Common myeloid progenitor, CD34-positive (primary cell): ENCODE data around the gene TRAPPC3.

Experiments used
- CTCF ChIA-PET: fragments of 350-600 bp; sonication (Branson Sonifier 250); formaldehyde crosslinking; loops from one replicate; lab custom pipeline; 2021; ENCODE audit warnings: antibody characterized with exemption; lab: Charles Lee
- POLR2A ChIA-PET: fragments of 350-600 bp; sonication (Branson Sonifier 250); formaldehyde crosslinking; loops from one replicate; lab custom pipeline; 2021; ENCODE audit warnings: antibody characterized with exemption; lab: Charles Lee
- DNase-seq, 3 donors: peaks; one replicate each; pipeline versions ENCODE4 v3.0.0 to v3.0.0-alpha.2; 2013
- H3K27ac ChIP-seq, 2 experiments: 1 replicate in 1 of 2; 2 replicates in 1 of 2; pipeline ENCODE4 v1.7.0; 2013; ENCODE audit warnings: inconsistent platforms in 2 of 2, low read length in 2 of 2, mild to moderate bottlenecking in 2 of 2, low read depth in 1 of 2, moderate library complexity in 1 of 2; ENCODE audit not compliant: severe bottlenecking in 2 of 2, insufficient read depth in 1 of 2, poor library complexity in 1 of 2
- H3K27me3 ChIP-seq, 5 experiments: replicated peaks in 2 of 5; 1 replicate in 3 of 5; 2 replicates in 2 of 5; pipeline versions ENCODE4 v1.6.1 to v1.7.0; 2013; ENCODE audit warnings: low read length in 4 of 5, mild to moderate bottlenecking in 2 of 5, moderate library complexity in 2 of 5, inconsistent platforms in 1 of 5; ENCODE audit not compliant: insufficient read depth in 5 of 5, control insufficient read depth in 4 of 5
- H3K36me3 ChIP-seq, 4 experiments: 1 replicate in 2 of 4; 2 replicates in 2 of 4; pipeline versions ENCODE4 v1.6.1 to v1.7.0; 2013; ENCODE audit warnings: low read length in 3 of 4, control low read depth in 1 of 4, mild to moderate bottlenecking in 1 of 4; ENCODE audit not compliant: control insufficient read depth in 4 of 4, insufficient read depth in 4 of 4
- H3K4me1 ChIP-seq, 4 experiments: 1 replicate in 3 of 4; 2 replicates in 1 of 4; pipeline versions ENCODE4 v1.6.1 to v1.7.1; 2013; ENCODE audit warnings: low read length in 3 of 4, mild to moderate bottlenecking in 3 of 4, control low read depth in 1 of 4, inconsistent platforms in 1 of 4, moderate library complexity in 1 of 4; ENCODE audit not compliant: control insufficient read depth in 4 of 4, insufficient read depth in 4 of 4; ENCODE audit errors: control extremely low read depth in 1 of 4
- H3K4me3 ChIP-seq, 7 experiments: 1 replicate in 4 of 7; 2 replicates in 3 of 7; pipeline versions ENCODE4 v1.5.1 to v1.7.0; 2013; ENCODE audit warnings: mild to moderate bottlenecking in 7 of 7, low read length in 6 of 7, moderate library complexity in 6 of 7, inconsistent platforms in 2 of 7, low read depth in 2 of 7, control low read depth in 1 of 7; ENCODE audit not compliant: insufficient read depth in 4 of 7, control insufficient read depth in 1 of 7; ENCODE audit errors: extremely low read depth in 1 of 7
- H3K9me3 ChIP-seq, 5 experiments: 1 replicate in 4 of 5; 2 replicates in 1 of 5; pipeline versions ENCODE4 v1.6.1 to v1.7.1; 2013; ENCODE audit warnings: low read length in 4 of 5, mild to moderate bottlenecking in 2 of 5, inconsistent platforms in 1 of 5, low read depth in 1 of 5, moderate library complexity in 1 of 5; ENCODE audit not compliant: control insufficient read depth in 4 of 5, insufficient read depth in 2 of 5; ENCODE audit errors: control extremely low read depth in 1 of 5
- WGBS: methylation state at CpG from one replicate; pipeline ENCODE4 v1.1.5; 2013; ENCODE audit not compliant: insufficient coverage; 5-methylcytosine and 5-hydroxymethylcytosine counted together

The TRAPPC3 gene

DNA sequence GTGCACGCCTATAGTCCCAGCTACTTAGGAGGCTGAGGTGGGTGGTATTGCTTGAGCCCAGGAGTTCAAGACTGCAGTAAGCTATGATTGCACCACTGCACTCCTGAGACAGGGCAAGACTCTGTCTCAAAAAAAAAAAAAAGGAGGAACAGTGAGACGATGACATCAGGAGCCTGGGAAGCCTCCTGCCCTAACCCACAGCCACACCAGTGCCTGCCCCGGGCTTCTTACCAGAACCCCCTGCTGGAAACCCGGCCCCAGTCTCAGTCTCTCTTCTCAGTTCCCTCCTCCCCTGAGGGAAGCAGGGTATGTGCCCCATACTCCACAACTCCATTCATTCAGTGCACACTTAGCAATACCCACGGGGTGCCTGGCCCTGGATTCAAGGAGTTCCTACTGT, 33.4 kb downstream of the TRAPPC3 start:
- Histone ChIP-seq H3K27me3 (no peaks in the 10 kb centered on the region), H3K27ac (no peak overlapping the region), H3K36me3 (no peaks in the 10 kb centered on the region), H3K4me3 (no peak overlapping the region), H3K4me1 (peaks cover 0 to 17% (median 2%) of the 10 kb centered on the region in 4 experiments), H3K9me3 (no peaks in the 10 kb centered on the region)
- CTCF ChIA-PET: interaction anchor here (1.3 to 11.2 kb wide), 3 partner anchors 14 to 72 kb away, joined by 5 to 88 read pairs (median 70); no protein-coding TSS in a partner anchor
- 63% methylated on average over 1 of the region's 5 CpGs for WGBS
- POLR2A ChIA-PET: no interaction called here
- DNase-seq: no peak

DNA sequence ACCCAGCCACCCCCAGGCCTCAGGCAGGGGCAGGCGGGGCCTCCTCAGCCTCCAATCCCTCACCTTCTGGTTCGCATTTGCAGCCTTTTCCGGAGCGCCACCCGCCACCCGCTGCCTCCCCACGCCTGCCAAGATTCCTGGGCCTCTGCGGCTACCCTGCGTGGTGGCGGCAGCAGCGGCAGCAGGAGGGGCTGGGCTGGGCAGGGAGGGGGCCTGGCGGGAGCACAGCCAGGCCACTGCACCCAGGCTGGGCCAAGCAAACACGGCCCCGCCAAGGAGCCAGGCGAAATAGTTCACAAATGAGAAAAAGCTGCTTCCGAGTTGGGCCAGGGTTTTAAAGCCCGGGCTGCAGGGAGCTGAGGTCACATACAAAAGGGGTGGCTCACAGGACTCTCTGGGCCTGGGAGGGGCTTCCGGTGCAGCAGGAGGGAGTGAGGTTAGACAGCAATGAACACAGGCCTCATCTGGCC, 34.1 kb downstream of the TRAPPC3 start:
- ChIA-PET CTCF (interaction anchor here (1.3 to 11.2 kb wide), 3 partner anchors 13 to 73 kb away, joined by 5 to 88 read pairs (median 70); no protein-coding TSS in a partner anchor), POLR2A (no interaction called here)
- Histone ChIP-seq H3K4me1 (peaks cover 0 to 17% (median 2%) of the 10 kb centered on the region in 4 experiments), H3K27me3 (no peaks in the 10 kb centered on the region), H3K4me3 (no peak overlapping the region), H3K36me3 (no peaks in the 10 kb centered on the region), H3K9me3 (no peaks in the 10 kb centered on the region), H3K27ac (no peak overlapping the region)
- peak in 2 of 3 donors; percentile 16 to 21 for DNase-seq
- WGBS: 79% methylated on average over 18 of the region's 18 CpGs

DNA sequence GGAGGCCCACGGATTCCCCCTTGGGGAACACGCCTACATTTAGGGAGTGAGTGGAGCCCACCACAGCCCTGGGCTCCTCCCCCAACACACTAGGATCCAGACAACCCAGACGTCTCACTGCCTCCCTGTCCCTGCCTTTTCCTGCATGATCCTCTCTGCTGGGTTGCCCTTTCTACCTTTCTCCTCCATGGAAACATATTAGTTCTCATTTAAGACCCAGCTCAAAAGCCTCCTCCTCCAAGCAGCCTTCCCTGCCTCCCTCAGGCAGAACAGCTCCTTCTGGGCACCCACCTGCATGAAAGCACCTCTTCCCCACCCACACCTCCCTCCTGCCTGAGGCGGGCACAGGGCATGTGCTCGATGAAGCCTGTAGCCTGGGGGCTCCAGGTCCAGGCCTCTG, 34.9 kb downstream of the TRAPPC3 start:
- no peaks in the 10 kb centered on the region for H3K36me3 ChIP-seq
- no peaks in the 10 kb centered on the region for H3K27me3 ChIP-seq
- ChIA-PET POLR2A (no interaction called here), CTCF (interaction anchor here (1.0 to 11.2 kb wide), 3 partner anchors 9 to 21 kb away, joined by 3 to 88 read pairs (median 70); no protein-coding TSS in a partner anchor)
- H3K27ac ChIP-seq: no peak overlapping the region
- no peak for DNase-seq
- no peak overlapping the region for H3K4me3 ChIP-seq
- WGBS: 89% methylated on average over 5 of the region's 5 CpGs
- no peaks in the 10 kb centered on the region for H3K9me3 ChIP-seq
- H3K4me1 ChIP-seq: peaks cover 0 to 20% (median 3%) of the 10 kb centered on the region in 4 experiments

DNA sequence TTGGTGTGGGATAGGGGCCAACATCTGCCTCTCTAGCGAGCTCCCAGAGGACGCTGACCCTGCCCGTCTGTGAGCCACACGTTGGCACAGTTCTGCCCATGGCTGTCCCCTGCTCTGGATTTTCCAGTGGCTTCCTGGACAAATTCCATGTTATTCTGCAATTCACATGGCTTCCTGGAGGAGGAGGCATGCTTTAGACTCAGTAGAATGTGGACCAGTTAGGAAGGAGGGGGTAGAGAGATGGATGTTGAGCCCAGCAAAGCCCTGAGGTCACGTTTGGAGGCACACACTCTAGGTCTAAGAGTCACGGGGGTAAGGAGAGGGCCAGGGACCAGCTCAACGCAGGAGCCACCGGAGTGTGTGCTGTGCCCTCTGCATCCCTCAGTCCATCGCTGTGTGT, 36.5 kb downstream of the TRAPPC3 start:
- CTCF ChIA-PET: interaction anchor here (10.8 to 11.2 kb wide), 2 partner anchors 11 to 22 kb away, joined by 70 to 88 read pairs; no protein-coding TSS in a partner anchor
- Histone ChIP-seq H3K9me3 (no peaks in the 10 kb centered on the region), H3K4me3 (no peak overlapping the region), H3K27ac (no peak overlapping the region), H3K4me1 (peaks cover 0 to 31% (median 10%) of the 10 kb centered on the region in 4 experiments), H3K36me3 (no peaks in the 10 kb centered on the region), H3K27me3 (no peaks in the 10 kb centered on the region)
- DNase-seq: no peak
- POLR2A ChIA-PET: no interaction called here
- WGBS: 97% methylated on average over 9 of the region's 9 CpGs

DNA sequence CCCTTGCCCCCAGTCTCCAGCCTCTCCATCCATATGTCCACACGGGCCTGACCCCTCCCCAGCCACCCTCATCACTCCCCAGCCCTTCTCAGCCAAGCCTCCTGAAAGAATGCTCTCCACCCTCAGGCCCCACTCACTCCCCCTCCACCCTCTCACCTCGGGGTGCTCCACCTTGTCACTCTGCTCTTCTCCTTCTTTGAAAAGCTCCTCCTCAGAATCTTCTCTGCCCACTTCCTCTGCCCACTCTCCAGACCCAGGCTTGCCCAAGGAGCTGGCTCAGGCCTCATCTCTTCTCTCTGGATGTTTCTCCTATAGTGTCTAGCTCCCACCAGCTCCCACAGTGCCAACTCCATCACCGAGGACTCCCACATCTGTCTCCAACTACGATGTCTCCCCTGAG, 38.1 kb downstream of the TRAPPC3 start:
- Histone ChIP-seq H3K4me3 (no peak overlapping the region), H3K27ac (no peak overlapping the region), H3K27me3 (no peaks in the 10 kb centered on the region), H3K36me3 (no peaks in the 10 kb centered on the region), H3K4me1 (peaks cover 0 to 29% (median 13%) of the 10 kb centered on the region in 4 experiments), H3K9me3 (no peaks in the 10 kb centered on the region)
- 74% methylated on average over 4 of the region's 4 CpGs for WGBS
- ChIA-PET POLR2A (interaction anchor here (0.5 kb wide), 1 partner anchor 143 kb away, joined by 3 read pairs; no protein-coding TSS in a partner anchor), CTCF (interaction anchor here (0.9 to 11.2 kb wide), 5 partner anchors 9 to 77 kb away, joined by 3 to 88 read pairs (median 9); partner anchors contain the start of gene TRAPPC3)
- no peak for DNase-seq

DNA sequence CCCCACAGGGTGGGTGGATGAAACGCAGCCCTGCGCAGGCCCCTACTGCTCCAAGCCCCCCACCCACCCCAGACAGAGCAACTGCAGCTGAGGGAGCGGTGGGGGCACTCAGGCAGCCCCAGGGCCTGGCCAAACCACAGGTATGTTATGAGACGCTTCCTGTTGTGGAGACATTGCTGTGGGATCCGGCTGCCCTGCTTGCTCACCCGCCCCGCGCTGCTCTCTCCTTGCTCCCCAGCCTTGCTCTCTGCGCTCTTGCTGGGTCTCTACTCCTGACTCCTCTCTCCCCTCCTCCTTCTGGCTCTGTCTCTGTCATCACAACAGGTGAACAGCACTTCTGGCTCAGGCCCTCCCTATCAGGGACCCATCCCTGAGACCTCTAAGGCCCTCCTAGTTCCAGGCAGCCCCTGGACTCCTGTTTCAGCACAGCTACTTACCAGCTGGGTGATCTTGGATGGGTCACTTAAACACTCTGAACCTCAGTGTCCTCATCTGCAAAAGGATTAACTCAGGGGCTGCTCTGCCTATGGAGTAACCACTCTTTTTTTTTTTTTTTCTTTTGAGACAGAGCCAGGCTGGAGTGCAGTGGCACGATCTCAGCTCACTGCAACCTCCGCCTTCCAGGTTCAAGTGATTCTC, 40.1 kb downstream of the TRAPPC3 start:
- WGBS: 100% methylated on average over 1 of the region's 11 CpGs
- peak in 2 of 3 donors; percentile 68 to 75 for DNase-seq
- ChIA-PET CTCF (interaction anchor here (1.1 to 11.2 kb wide), 6 partner anchors 7 to 83 kb away, joined by 3 to 88 read pairs (median 8); partner anchors contain the start of gene TRAPPC3), POLR2A (no interaction called here)
- peaks cover 0 to 14% (median 12%) of the 10 kb centered on the region in 4 experiments for H3K4me1 ChIP-seq
- no peaks in the 10 kb centered on the region for H3K9me3 ChIP-seq
- H3K4me3 ChIP-seq: peak overlapping the region in 1 of 7 experiments; percentile 55
- no peaks in the 10 kb centered on the region for H3K27me3 ChIP-seq
- no peak overlapping the region for H3K27ac ChIP-seq
- no peaks in the 10 kb centered on the region for H3K36me3 ChIP-seq

DNA sequence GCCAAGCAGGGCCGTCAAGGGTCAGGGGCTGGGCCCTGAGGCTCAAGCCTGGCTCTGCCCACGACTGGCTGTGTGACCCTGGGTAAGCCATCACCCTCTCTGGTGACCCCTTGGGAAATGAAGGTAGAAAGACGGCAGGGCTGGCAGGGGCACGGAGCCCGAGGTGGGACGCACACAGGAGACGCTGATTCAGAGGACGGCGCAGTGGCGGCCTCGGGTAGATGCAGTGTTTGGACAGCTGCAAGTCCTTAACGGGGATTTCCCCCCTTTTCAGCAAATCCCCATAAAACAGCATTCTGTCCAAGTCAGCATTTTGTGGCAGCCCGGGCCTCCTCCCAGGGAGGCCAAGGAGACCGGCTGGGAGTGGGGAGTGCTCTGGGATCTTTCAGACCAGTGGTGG, 41.0 kb downstream of the TRAPPC3 start:
- CTCF ChIA-PET: interaction anchor here (10.8 to 11.2 kb wide), 2 partner anchors 6 to 27 kb away, joined by 70 to 88 read pairs; no protein-coding TSS in a partner anchor
- H3K4me3 ChIP-seq: no peak overlapping the region
- H3K9me3 ChIP-seq: no peaks in the 10 kb centered on the region
- no peak for DNase-seq
- H3K36me3 ChIP-seq: no peaks in the 10 kb centered on the region
- POLR2A ChIA-PET: no interaction called here
- H3K27ac ChIP-seq: no peak overlapping the region
- WGBS: 94% methylated on average over 13 of the region's 14 CpGs
- H3K27me3 ChIP-seq: no peaks in the 10 kb centered on the region
- peaks cover 0 to 14% (median 12%) of the 10 kb centered on the region in 4 experiments for H3K4me1 ChIP-seq
